Gastrocnemius medialis (tissue), 4 donors: Measurements from ENCODE around the gene STAT5B.
"Not testable (repeated sequence)": the region's sequence is repeated elsewhere in the genome, so short reads cannot be mapped to it uniquely, and the experiment has no call there.

Experiments used
- CTCF ChIP-seq, 5 experiments: fragments of 450-650 bp in 3 of 5; fragments of 200-600 bp in 2 of 5; sonication (generic) in 2 of 5; IDR thresholded peaks in 4 of 5; conservative IDR thresholded peaks in 1 of 5; 1 replicate in 4 of 5; 2 replicates in 1 of 5; pipeline ENCODE4 v1.5.1; 2016 to 2019; ENCODE audit warnings: antibody characterized with exemption in 5 of 5, mild to moderate bottlenecking in 3 of 5, moderate library complexity in 3 of 5
- POLR2A ChIP-seq, 2 donors: fragments of 450-650 bp; IDR thresholded peaks; one replicate each; pipeline ENCODE4 v1.6.1; 2017; ENCODE audit warnings: antibody characterized with exemption in 2 of 2, mild to moderate bottlenecking in 2 of 2, moderate library complexity in 2 of 2

GRCh38 chr17:42297775-42298174, 21.6 kb upstream of the STAT5B start:
- TF ChIP-seq CTCF (IDR thresholded peaks at IDR 0.05 in 4 of 5, conservative IDR thresholded peaks at IDR 0.05 in 1 of 5); POLR2A (IDR thresholded peaks at IDR 0.05): not testable (repeated sequence)
